A204.1 (cell line): Measurements from ENCODE around the gene KRT25.
"Not testable (repeated sequence)": the region's sequence is repeated elsewhere in the genome, so short reads cannot be mapped to it uniquely, and the experiment has no call there.

Experiments
- FAIRE-seq: peaks from 2 replicates; lab custom pipeline; 2012; peaks lifted over from hg19 to GRCh38; lab: Jason Lieb, UNC

Gene KRT25

DNA sequence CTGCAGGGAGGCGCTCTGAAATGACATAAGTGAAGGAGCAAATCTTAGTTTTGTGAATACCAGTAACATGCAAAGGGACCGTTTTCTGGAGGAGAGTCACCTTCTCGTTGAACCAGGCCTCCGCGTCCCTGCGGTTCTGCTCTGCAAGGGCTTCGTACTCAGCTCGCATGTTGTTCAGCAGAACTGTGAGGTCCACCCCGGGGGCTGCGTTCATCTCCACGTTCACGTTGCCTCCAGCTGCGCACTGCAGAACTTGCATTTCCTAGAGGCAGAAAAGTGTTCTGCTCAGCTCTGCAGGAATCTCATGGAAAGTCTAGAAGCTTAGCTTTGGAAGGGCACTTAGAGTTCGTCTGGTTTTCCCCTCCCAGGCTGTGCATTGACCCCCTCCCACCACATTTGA lies 4.1 kb downstream of the KRT25 start:
- FAIRE-seq: no peak

DNA sequence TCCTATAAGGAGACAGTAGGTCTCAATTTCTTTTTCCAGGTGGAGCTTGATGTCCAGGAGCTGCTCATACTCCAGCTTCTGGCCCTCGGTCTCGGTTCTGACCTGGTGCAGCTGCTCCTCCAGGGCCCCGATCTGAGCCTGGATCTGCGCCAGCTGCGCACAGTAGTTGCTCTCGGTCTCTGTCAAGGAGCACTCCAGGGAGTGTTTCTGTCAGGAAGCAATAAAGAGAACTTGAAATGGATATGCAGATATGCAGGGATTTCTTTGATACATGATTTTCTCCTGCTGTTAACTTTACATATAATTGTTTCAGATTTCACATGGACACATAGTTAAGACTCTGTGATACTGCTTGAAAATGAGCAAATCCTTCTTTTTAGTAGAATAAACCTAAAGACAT lies 4.7 kb downstream of the KRT25 start:
- no peak for FAIRE-seq

DNA sequence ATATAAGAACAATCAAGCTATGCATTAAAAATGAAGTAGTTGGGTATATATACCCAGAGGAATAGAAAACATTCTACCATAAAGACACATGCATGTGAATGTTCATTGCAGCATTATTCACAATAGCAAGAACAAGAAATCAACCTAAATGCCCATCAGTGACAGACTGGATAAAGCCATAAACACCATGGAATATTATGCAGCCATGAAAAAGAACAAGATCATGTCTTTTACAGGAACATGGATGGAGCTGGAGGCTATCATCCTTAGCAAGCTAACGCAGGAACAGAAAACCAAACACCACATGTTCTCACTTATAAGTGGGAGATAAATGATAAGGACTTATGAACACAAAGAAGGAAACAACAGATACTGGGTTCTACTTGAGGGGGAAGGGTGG lies 6.5 kb downstream of the KRT25 start:
- FAIRE-seq: not testable (repeated sequence)

DNA sequence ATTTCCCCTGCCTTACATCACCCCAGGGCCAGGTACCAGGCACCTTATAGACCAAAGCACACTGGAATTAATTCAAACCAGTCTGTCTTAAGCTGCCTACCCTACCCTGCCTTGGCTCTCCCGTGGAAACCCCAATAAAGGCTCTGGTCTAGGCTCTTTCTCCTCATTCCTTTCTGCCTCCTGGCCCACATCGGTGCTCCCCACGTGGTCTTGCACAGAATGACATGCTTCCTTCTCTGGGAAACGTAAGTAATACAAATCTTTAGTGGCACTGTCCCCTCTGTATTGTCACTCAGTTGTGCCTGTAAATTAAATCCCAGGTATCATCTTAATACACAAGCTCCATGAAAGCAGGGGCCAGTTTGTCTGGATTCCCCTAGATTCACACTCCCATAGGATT lies 16.6 kb downstream of the KRT25 start:
- no peak for FAIRE-seq

- FAIRE-seq: no peak
These were observed 20.1 kb downstream of the KRT25 start for GRCh38 chr17:40735016-40735415.

- no peak for FAIRE-seq
These were observed 21.1 kb downstream of the KRT25 start for GRCh38 chr17:40734018-40734417.

GRCh38 chr17:40730970-40731369 lies 24.2 kb downstream of the KRT25 start:
- FAIRE-seq: no peak

- FAIRE-seq: no peak
These were observed 27.5 kb downstream of the KRT25 start for GRCh38 chr17:40727447-40728231.

- FAIRE-seq: no peak
These were observed 28.2 kb downstream of the KRT25 start for GRCh38 chr17:40726919-40727318.

DNA sequence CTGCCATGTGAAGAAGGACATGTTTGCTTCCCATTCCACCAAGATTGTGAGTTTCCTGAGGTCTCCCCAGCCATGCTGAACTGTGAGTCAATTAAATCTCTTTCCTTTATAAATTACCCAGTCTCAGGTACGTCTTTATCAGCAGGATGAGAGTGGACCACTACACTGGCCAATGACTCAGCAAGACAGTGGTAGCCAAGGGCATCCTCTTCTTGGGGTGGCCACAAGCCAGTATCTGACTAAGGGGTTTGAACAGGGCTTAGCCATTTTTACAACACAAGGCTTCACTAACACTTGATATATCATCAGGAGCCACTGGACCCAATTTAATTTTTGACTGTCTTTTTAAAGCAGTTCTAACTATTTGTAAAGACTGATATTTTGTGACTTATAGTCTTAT lies 30.5 kb downstream of the KRT25 start:
- no peak for FAIRE-seq

DNA sequence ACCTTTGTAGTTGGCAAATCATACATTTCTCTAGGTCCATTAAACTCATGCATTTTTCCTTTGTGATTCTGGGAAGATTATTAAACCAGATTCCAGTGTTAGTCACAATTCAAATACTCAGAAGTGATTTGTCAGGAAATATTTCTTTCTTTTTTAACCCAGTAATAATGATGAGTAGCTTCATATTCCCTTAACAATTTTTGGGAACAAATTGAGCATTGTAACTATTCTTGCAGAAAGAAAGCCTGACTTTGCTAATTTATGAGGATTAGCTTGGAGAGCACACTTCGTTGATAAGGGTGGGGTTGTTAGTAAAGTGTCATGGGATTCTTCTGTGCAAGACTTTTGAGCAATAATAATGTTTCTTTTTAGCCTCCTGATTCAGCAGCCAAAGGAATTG lies 32.9 kb downstream of the KRT25 start:
- FAIRE-seq: no peak

DNA sequence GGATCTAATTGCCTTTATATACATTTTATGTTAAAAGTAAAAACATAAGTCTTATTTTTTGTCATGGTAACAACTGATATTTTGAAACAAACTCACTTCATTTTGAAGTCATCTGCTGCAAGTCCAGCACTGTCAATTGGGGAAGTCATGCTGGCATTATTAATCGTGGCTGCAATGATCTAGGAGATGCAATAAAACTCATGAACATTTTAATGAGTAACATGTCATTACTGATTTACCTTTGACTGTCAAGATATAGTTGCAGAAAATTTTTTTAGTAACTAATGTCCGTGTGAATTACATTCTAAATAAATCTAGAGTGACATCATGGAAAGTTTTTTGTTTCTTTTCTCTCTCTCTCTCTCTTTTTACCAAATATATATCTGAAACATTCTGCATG lies 34.2 kb downstream of the KRT25 start:
- FAIRE-seq: no peak

DNA sequence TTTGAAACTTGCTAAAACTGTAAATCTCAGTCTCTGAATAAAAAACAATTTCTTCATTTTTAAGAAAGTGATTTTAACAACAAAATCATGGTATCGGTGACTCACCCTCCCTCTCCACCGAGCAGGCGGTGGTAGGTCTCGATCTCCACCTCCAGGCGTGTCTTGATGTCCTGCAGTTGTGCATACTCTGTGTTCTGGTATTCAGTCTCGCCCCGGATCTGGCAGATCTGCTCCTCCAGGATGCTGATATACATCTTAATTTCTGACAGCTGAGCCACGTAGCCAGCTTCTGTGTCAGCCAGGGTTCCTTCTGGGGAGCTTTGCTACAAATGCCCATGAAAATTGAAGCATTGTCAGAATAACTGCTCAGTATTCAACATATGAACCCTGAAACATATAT lies 36.2 kb downstream of the KRT25 start:
- FAIRE-seq: no peak

DNA sequence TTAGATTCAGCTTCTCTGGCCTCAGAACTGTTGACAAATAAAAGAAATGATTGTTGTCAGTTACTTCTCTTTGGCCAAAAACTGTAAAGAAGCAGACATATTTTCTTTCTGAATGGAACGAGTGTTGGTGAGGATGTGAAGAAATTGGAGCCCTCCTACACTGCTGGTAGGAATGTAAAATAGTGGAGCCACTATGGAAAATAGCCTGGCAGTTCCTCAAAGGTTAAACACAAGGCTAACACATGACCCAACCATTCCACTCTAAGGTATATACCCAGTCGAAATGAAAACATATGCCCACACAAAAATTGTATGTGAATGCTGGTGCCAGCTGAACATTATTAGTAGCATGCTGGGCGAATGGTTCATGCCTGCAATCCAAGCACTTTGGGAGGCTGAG lies 37.4 kb downstream of the KRT25 start:
- no peak for FAIRE-seq

- FAIRE-seq: no peak
These were observed 40.7 kb downstream of the KRT25 start for GRCh38 chr17:40714473-40714872.

DNA sequence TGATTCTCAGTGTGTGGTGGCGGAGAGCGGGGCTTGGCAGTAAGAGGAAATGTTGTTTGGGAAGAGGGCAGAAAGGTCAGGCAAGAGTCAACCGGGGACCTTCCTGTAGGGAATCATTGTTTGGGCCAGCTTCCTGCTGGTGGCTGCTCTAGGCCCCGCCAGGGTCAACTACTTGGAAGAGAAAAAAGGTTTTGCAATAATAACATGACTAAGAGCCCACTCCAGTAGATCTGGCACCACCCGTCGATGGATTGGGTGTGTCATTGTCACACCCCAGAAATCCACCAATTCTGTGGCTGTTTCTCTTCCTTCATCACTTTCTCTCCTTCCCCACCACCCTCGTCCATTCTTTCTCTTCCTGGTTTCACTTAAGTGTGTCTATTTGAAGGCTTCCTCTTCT lies 47.4 kb downstream of the KRT25 start:
- FAIRE-seq: no peak

- no peak for FAIRE-seq
These were observed 49.5 kb downstream of the KRT25 start for GRCh38 chr17:40705584-40705983.

GRCh38 chr17:40703652-40704051 lies 51.5 kb downstream of the KRT25 start, which contains the start of gene KRT24:
Gene KRT24 (minus strand): TSS chr17:40703752. CDS start chr17:40703693, 59 bp downstream.
- FAIRE-seq: no peak

DNA sequence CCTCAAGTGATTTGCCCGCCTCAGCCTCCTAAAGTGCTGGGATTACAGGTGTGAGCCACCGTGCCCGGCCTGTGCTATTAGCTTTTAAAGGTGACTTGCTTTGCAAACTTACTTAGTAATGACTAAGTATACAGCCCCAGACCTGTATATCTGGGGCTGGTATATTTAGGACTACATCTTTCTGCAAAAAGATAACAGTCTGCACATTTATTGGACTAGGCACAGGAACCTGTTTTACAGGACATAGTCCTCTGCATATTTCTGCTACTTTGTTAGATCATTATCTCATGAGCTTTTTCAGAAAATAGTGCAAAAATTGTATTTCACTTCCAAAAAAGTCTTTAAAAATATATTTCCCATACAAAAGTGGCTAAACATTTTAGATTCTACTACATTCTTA lies 52.9 kb downstream of the KRT25 start:
- FAIRE-seq: no peak

DNA sequence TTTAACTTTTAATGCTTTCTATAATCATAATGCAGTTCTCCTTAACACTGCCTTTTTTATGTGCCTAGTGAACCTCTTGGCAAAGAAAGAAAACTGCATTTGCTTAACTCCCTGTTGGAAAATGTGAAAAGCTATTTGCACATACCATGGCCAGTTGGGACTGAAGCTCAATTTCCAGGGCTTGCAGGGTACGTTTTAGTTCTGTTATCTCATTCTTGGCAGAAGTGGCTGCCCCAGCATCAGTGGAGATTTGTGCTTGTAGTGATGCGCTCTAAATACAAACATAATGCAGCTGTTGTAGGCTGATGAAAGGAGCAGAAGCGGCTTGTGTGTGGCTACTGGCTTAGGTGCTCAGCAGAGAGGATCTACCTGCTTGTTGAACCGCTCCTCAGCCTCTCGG lies 55.3 kb downstream of the KRT25 start:
- no peak for FAIRE-seq

GRCh38 chr17:40699371-40699770 lies 55.8 kb downstream of the KRT25 start:
- no peak for FAIRE-seq
